GM23338 (cell line): Measurements from ENCODE around the gene SLC28A2. TPM values are rescaled to one million over a fixed set of nuclear protein-coding genes. Genes with fewer than 3 reads are reported as not detected.

Experiments
- ATAC-seq: fragments of 200-7000 bp; cut with Tn5 transposase; 3 replicates; pipeline ENCODE4 v1.9.1; 2020
- DNase-seq: peaks from one replicate; pipeline ENCODE4 v3.0.0-alpha.2; 2015; ENCODE audit warnings: low spot score
- H2AFZ ChIP-seq: fragments of 200-600 bp; sonication (generic); 2 replicates; pipeline ENCODE4 v1.8.0; 2016; ENCODE audit warnings: antibody characterized with exemption, mild to moderate bottlenecking, moderate library complexity
- H3F3A ChIP-seq: fragments of 200-600 bp; sonication (generic); replicated peaks from 2 replicates; pipeline ENCODE4 v1.8.0; 2017; ENCODE audit warnings: antibody characterized with exemption, mixed run types, low read depth
- H3K27ac ChIP-seq: fragments of 200-600 bp; sonication (generic); 2 replicates; pipeline ENCODE4 v1.6.1; 2016; ENCODE audit warnings: low read depth
- H3K27me3 ChIP-seq: fragments of 200-600 bp; sonication (generic); 2 replicates; pipeline ENCODE4 v1.8.0; 2016; ENCODE audit warnings: mild to moderate bottlenecking, mixed run types, moderate library complexity; ENCODE audit not compliant: insufficient read depth
- H3K36me3 ChIP-seq: fragments of 200-600 bp; sonication (generic); 2 replicates; pipeline ENCODE4 v1.8.0; 2016; ENCODE audit warnings: mild to moderate bottlenecking; ENCODE audit not compliant: insufficient read depth
- H3K4me1 ChIP-seq: fragments of 200-600 bp; sonication (generic); 2 replicates; pipeline ENCODE4 v1.8.0; 2016; ENCODE audit warnings: mild to moderate bottlenecking, moderate library complexity; ENCODE audit not compliant: insufficient read depth
- H3K4me2 ChIP-seq: fragments of 200-600 bp; sonication (generic); 2 replicates; pipeline ENCODE4 v1.7.1; 2017; ENCODE audit warnings: mixed run types
- H3K4me3 ChIP-seq: fragments of 200-600 bp; sonication (generic); 2 replicates; pipeline ENCODE4 v1.6.1; 2016; ENCODE audit warnings: mixed run types
- H3K79me2 ChIP-seq: fragments of 200-600 bp; sonication (generic); replicated peaks from 2 replicates; pipeline ENCODE4 v1.8.0; 2017; ENCODE audit warnings: mild to moderate bottlenecking; ENCODE audit not compliant: insufficient read depth
- H3K9me2 ChIP-seq: fragments of 200-600 bp; sonication (generic); 2 replicates; pipeline ENCODE4 v1.8.0; 2017; ENCODE audit not compliant: insufficient read depth
- H4K20me1 ChIP-seq: fragments of 200-600 bp; sonication (generic); replicated peaks from 2 replicates; pipeline ENCODE4 v1.8.0; 2017; ENCODE audit warnings: mild to moderate bottlenecking; ENCODE audit not compliant: insufficient read depth
- H3K27ac Mint-ChIP-seq: 2 replicates; pipeline ENCODE4 v1.8.0; 2020; ENCODE audit warnings: inconsistent platforms, mild to moderate bottlenecking, moderate library complexity, mixed read lengths
- H3K27me3 Mint-ChIP-seq: 3 replicates; pipeline ENCODE4 v1.8.0; 2022; ENCODE audit warnings: low read depth, mild to moderate bottlenecking, moderate library complexity, mixed read lengths, inconsistent platforms; ENCODE audit not compliant: insufficient read depth, poor library complexity
- H3K36me3 Mint-ChIP-seq: 3 replicates; pipeline ENCODE4 v1.8.0; 2021; ENCODE audit warnings: low read depth, mild to moderate bottlenecking, inconsistent platforms, moderate library complexity, mixed read lengths
- H3K4me1 Mint-ChIP-seq: 3 replicates; pipeline ENCODE4 v1.8.0; 2020; ENCODE audit warnings: mild to moderate bottlenecking, inconsistent platforms, mixed read lengths
- H3K4me3 Mint-ChIP-seq: 3 replicates; pipeline ENCODE4 v1.8.0; 2021; ENCODE audit warnings: moderate library complexity, mild to moderate bottlenecking, inconsistent platforms, mixed read lengths
- H3K9me3 Mint-ChIP-seq: 3 replicates; pipeline ENCODE4 v1.8.0; 2020; ENCODE audit warnings: moderate library complexity, mild to moderate bottlenecking, inconsistent platforms, mixed read lengths
- polyA plus RNA-seq: library from polyadenylated mRNA; unstranded; fragments of >200 nt; fragmentation: Nextera tagmentation; extraction: Ambion mirVana; gene quantifications from 2 replicates; pipeline ENCODE4 v1.2.1, GENCODE V29; 2016
- total RNA-seq: library from RNA; depleted of rRNA; stranded (reverse); fragments of >200 nt; shearing (Covaris generic); gene quantifications from 2 replicates; pipeline ENCODE4 v1.2.3, GENCODE V29; 2014
- TF ChIP-seq, protein P1 (sequence below): fragments of 250-450 bp; sonication (Bioruptor Pico); IDR thresholded peaks from 2 replicates; pipeline ENCODE4 v1.5.0; 2020; ENCODE audit warnings: mild to moderate bottlenecking, moderate library complexity

SLC28A2 gene
- total and polyA plus RNA-seq, 2 experiments from 2014 or later = 0.18 TPM; not detected in 1

- H3K4me3 Mint-ChIP-seq = no peak overlapping the region
- no peak overlapping the region for H2AFZ ChIP-seq
Measured at GRCh38 chr15:45242289-45242688, 9.7 kb upstream of the SLC28A2 start.

More at GRCh38 chr15:45242289-45242688, 9.7 kb upstream of the SLC28A2 start:
- Histone ChIP-seq H3K4me3 (no peak overlapping the region), H3K9me2 (no peaks in the 10 kb centered on the region), H3K4me2 (no peak overlapping the region), H3K27ac (no peak overlapping the region), H3K4me1 (no peaks in the 10 kb centered on the region), H3K36me3 (no peaks in the 10 kb centered on the region), H3F3A (no peaks in the 10 kb centered on the region), H3K79me2 (no peaks in the 10 kb centered on the region), H3K27me3 (no peaks in the 10 kb centered on the region), H4K20me1 (no peaks in the 10 kb centered on the region)
- H3K4me1 Mint-ChIP-seq = no peaks in the 10 kb centered on the region
- H3K9me3 Mint-ChIP-seq = peaks cover 86% of the 10 kb centered on the region
- peaks cover 24% of the 10 kb centered on the region; the same call in 2 of the 3 replicates for H3K36me3 Mint-ChIP-seq
- no peak overlapping the region for H3K27ac Mint-ChIP-seq
- DNase-seq = peak; percentile 32
- TF ChIP-seq, protein P1, sequence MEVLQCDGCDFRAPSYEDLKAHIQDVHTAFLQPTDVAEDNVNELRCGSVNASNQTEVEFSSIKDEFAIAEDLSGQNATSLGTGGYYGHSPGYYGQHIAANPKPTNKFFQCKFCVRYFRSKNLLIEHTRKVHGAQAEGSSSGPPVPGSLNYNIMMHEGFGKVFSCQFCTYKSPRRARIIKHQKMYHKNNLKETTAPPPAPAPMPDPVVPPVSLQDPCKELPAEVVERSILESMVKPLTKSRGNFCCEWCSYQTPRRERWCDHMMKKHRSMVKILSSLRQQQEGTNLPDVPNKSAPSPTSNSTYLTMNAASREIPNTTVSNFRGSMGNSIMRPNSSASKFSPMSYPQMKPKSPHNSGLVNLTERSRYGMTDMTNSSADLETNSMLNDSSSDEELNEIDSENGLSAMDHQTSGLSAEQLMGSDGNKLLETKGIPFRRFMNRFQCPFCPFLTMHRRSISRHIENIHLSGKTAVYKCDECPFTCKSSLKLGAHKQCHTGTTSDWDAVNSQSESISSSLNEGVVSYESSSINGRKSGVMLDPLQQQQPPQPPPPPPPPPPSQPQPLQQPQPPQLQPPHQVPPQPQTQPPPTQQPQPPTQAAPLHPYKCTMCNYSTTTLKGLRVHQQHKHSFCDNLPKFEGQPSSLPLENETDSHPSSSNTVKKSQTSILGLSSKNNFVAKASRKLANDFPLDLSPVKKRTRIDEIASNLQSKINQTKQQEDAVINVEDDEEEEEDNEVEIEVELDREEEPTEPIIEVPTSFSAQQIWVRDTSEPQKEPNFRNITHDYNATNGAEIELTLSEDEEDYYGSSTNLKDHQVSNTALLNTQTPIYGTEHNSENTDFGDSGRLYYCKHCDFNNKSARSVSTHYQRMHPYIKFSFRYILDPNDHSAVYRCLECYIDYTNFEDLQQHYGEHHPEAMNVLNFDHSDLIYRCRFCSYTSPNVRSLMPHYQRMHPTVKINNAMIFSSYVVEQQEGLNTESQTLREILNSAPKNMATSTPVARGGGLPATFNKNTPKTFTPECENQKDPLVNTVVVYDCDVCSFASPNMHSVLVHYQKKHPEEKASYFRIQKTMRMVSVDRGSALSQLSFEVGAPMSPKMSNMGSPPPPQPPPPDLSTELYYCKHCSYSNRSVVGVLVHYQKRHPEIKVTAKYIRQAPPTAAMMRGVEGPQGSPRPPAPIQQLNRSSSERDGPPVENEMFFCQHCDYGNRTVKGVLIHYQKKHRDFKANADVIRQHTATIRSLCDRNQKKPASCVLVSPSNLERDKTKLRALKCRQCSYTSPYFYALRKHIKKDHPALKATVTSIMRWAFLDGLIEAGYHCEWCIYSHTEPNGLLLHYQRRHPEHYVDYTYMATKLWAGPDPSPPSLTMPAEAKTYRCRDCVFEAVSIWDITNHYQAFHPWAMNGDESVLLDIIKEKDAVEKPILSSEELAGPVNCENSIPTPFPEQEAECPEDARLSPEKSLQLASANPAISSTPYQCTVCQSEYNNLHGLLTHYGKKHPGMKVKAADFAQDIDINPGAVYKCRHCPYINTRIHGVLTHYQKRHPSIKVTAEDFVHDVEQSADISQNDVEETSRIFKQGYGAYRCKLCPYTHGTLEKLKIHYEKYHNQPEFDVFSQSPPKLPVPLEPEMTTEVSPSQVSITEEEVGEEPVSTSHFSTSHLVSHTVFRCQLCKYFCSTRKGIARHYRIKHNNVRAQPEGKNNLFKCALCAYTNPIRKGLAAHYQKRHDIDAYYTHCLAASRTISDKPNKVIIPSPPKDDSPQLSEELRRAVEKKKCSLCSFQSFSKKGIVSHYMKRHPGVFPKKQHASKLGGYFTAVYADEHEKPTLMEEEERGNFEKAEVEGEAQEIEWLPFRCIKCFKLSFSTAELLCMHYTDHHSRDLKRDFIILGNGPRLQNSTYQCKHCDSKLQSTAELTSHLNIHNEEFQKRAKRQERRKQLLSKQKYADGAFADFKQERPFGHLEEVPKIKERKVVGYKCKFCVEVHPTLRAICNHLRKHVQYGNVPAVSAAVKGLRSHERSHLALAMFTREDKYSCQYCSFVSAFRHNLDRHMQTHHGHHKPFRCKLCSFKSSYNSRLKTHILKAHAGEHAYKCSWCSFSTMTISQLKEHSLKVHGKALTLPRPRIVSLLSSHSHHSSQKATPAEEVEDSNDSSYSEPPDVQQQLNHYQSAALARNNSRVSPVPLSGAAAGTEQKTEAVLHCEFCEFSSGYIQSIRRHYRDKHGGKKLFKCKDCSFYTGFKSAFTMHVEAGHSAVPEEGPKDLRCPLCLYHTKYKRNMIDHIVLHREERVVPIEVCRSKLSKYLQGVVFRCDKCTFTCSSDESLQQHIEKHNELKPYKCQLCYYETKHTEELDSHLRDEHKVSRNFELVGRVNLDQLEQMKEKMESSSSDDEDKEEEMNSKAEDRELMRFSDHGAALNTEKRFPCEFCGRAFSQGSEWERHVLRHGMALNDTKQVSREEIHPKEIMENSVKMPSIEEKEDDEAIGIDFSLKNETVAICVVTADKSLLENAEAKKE = no peak
- no peak for ATAC-seq
- no peaks in the 10 kb centered on the region for H3K27me3 Mint-ChIP-seq
